Measurements from ENCODE around the gene KRTAP4-2.
"Not testable (repeated sequence)": the region's sequence is repeated elsewhere in the genome, so short reads cannot be mapped to it uniquely, and the experiment has no call there.

Gene KRTAP4-2

DNA sequence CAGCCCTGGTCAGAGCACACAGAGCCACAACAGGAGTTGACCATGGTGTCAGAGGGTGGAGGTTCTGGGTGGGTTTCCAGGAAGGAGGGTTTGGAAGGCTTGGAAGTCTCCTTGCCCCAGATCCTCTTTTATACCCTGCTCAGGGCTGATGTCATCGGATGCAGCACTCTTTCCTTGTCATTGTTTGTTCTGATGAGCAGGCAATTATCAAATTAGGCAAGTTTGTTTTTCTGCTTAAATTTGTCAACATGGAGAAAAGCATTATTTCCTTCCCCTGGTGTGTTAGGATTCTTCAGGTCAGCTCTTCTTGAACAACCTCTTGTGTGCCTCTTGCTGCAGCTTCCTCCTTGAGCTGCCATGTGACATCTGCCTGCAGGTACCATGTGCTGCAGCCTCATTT lies 17.4 kb downstream of the KRTAP4-2 start, which contains the start of gene KRTAP4-4:
KRTAP4-4 (minus strand) TSS at position 101 of the 400 bp plus-strand sequence; CDS start at position 44, 57 bp downstream.
- no peak for TF ChIP-seq CTCF (conservative IDR thresholded peaks at IDR 0.05; ENCODE audit: low read length)
- H3K4me3 ChIP-seq (ENCODE audit: low read length): no peak within 1 kb of the TSS
- no peak for DNase-seq (ENCODE audit: low read depth)

DNA sequence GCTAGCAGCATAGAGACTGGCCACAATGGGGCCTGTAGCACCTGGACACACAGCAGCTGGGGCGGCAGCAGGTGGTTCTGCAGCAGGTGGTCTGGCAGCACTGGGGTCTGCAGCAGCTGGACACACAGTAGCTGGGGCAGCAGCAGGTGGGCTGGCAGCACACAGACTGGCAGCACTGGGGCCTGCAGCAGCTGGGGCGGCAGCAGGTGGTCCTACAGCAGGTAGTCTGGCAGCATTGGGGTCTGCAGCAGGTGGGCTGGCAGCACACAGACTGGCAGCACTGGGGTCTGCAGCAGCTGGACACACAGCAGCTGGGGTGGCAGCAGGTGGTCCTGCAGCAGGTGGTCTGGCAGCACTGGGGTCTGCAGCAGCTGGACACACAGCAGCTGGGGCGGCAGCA lies 17.8 kb downstream of the KRTAP4-2 start:
- DNase-seq (ENCODE audit: low read depth): not testable (repeated sequence)

DNA sequence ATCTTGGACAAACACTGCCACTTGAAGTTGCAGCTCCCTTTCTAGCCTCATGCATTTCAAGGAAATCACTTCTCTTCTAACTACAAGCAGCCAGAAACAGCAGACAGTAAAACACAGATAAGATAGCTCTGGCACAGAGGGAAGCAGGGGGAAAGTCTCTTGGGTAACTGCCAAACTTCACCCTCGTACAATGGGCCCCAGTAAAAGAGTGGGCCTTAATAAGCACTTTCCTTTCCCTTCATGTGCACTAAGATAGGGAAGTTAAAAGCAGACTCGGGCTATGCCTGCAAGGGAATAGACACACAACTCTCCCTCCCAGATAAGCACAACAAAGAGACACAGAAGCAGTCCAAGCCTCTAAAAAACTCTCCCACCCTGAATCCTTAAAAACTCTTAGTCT lies 24.2 kb downstream of the KRTAP4-2 start:
- H3K4me3 ChIP-seq (ENCODE audit: low read length): no peak overlapping the region
- no peak for TF ChIP-seq CTCF (conservative IDR thresholded peaks at IDR 0.05; ENCODE audit: low read length)
- no peak for DNase-seq (ENCODE audit: low read depth)

More for the DNA sequence above, 17.8 kb downstream of the KRTAP4-2 start:
- H3K4me3 ChIP-seq (ENCODE audit: low read length): not testable (repeated sequence)

GRCh38 chr17:41151525-41151924 lies 26.5 kb downstream of the KRTAP4-2 start:
- no peak for TF ChIP-seq CTCF (conservative IDR thresholded peaks at IDR 0.05; ENCODE audit: low read length)
- DNase-seq (ENCODE audit: low read depth): no peak
- no peak overlapping the region for H3K4me3 ChIP-seq (ENCODE audit: low read length)

- no peak overlapping the region for H3K4me3 ChIP-seq (ENCODE audit: low read length)
- no peak for TF ChIP-seq CTCF (conservative IDR thresholded peaks at IDR 0.05; ENCODE audit: low read length)
- no peak for DNase-seq (ENCODE audit: low read depth)
Observed at GRCh38 chr17:41150026-41150425, 28.0 kb downstream of the KRTAP4-2 start.

DNA sequence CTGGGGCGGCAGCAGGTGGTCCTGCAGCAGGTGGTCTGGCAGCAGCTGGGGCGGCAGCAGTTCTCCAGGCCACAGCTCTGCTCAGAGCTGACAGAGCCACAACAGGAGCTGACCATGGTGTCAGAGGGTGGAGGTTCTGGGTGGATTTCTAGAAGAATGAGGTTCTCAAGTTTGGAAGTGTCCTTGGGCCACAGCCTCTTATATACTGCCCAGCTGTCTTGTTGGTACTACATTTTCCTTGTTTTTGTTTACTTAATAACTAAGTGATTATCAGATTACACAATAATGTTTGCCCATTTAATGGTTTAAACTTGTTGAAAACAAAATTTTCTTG lies 28.4 kb downstream of the KRTAP4-2 start, which contains the start of gene KRTAP4-5:
KRTAP4-5 (minus strand) TSS at position 174 of the 334 bp plus-strand sequence; CDS start at position 116, 58 bp downstream.
- TF ChIP-seq CTCF (conservative IDR thresholded peaks at IDR 0.05; ENCODE audit: low read length): no peak
- no peak within 1 kb of the TSS for H3K4me3 ChIP-seq (ENCODE audit: low read length)
- DNase-seq (ENCODE audit: low read depth): no peak

GRCh38 chr17:41148971-41149651 lies 28.9 kb downstream of the KRTAP4-2 start:
- not testable (repeated sequence) for H3K4me3 ChIP-seq (ENCODE audit: low read length); DNase-seq (ENCODE audit: low read depth)

DNA sequence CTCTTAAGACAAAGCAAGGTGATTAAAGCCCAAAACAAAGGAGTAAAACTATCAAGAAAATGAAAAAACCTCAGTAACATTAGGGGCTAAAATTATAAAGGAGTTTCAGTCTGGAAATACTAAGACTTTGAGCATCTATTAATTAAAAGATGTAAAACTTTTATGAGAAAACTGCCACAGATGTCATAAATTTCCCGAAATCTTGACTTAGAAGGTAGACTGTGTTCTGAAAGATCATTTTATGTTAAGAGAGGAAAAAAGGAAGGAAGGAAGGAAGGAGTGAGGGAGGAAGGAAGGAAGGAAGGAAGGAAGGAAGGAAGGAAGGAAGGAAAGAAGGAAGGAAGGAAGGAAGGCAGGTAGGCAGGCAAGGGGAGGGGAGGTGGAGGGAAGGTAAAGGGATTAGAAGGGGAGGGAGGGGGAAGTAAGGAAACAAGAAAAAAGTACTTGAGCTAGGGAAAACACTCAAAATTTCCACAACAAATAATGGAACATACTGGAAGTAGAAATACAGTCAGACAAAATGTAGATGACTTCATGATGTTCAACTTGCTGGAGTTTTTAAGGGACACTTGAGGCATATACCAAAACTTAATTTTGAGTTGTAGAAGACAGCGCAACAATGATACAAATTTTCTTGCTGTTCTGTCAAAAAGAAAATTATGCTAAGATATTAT lies 30.4 kb downstream of the KRTAP4-2 start:
- TF ChIP-seq CTCF (conservative IDR thresholded peaks at IDR 0.05; ENCODE audit: low read length): no peak
- no peak overlapping the region for H3K4me3 ChIP-seq (ENCODE audit: low read length)
- DNase-seq (ENCODE audit: low read depth): no peak

All from AG10803 (cell line).